Heart right ventricle (tissue), 16 donors: ENCODE results near the gene ASPN. TPM values are rescaled to one million over a fixed set of nuclear protein-coding genes. Genes with fewer than 3 reads are reported as not detected.

Experiments
- ATAC-seq, 8 donors: fragments of 200-7000 bp; cut with Tn5 transposase; one replicate each; pipeline ENCODE4 v1.9.1; 2020; ENCODE audit warnings: mild to moderate bottlenecking in 8 of 8, moderate library complexity in 8 of 8, moderate number of reproducible peaks in 1 of 8
- DNase-seq, 2 donors: peaks; one replicate each; pipeline ENCODE4 v3.0.0-alpha.2; 2020
- H3K27ac ChIP-seq, 10 donors: fragments of 200-600 bp; sonication (generic) in 2 of 10; one replicate each; pipeline versions ENCODE4 v1.5.0 to v1.8.0; 2020 to 2022; ENCODE audit warnings: mild to moderate bottlenecking in 3 of 10
- H3K27me3 ChIP-seq, 7 donors: fragments of 200-600 bp; one replicate each; pipeline ENCODE4 v1.8.0; 2021 to 2022; ENCODE audit warnings: mild to moderate bottlenecking in 2 of 7
- H3K36me3 ChIP-seq, 9 donors: fragments of 200-600 bp; sonication (generic) in 1 of 9; one replicate each; pipeline versions ENCODE4 v1.5.0 to v1.8.0; 2020 to 2022; ENCODE audit warnings: mild to moderate bottlenecking in 2 of 9
- H3K4me1 ChIP-seq, 9 donors: fragments of 200-600 bp; sonication (generic) in 1 of 9; one replicate each; pipeline versions ENCODE4 v1.5.0 to v1.8.0; 2020 to 2022; ENCODE audit warnings: mild to moderate bottlenecking in 4 of 9
- H3K4me3 ChIP-seq, 10 donors: fragments of 200-600 bp; sonication (generic) in 2 of 10; one replicate each; pipeline versions ENCODE4 v1.5.0 to v1.8.0; 2020 to 2022; ENCODE audit warnings: mild to moderate bottlenecking in 7 of 10, moderate library complexity in 2 of 10
- H3K9me3 ChIP-seq, 11 donors: fragments of 200-600 bp in 10 of 11; sonication (generic) in 2 of 11; one replicate each; pipeline versions ENCODE4 v1.5.0 to v1.8.0; 2013 to 2022; ENCODE audit warnings: mild to moderate bottlenecking in 2 of 11, control low read depth in 1 of 11, moderate library complexity in 1 of 11
- CTCF ChIP-seq, 9 donors: fragments of 200-600 bp; sonication (generic) in 2 of 9; IDR thresholded peaks; one replicate each; pipeline versions ENCODE4 v1.5.0 to v1.8.0; 2021 to 2022; ENCODE audit warnings: antibody characterized with exemption in 9 of 9, mild to moderate bottlenecking in 5 of 9, moderate library complexity in 1 of 9
- WGBS, 2 donors: extraction: QIAGEN DNeasy Blood & Tissue Kit; methylation state at CpG; one replicate each; pipeline ENCODE4 v1.1.7; 2013; ENCODE audit warnings: inconsistent platforms in 1 of 2; 5-methylcytosine and 5-hydroxymethylcytosine counted together
- intact Hi-C, 10 donors: fragments of 100-400 bp; cut with DNase I; formaldehyde crosslinking; loops; one replicate each; pipeline versions ENCODE4 v1.11.1 to v1.14.2; 2022
- polyA plus RNA-seq, 2 donors: library from polyadenylated mRNA; stranded (reverse); fragments of 200-250 nt; gene quantifications; one replicate each; pipeline ENCODE4 v1.2.3, GENCODE V29; 2013
- total RNA-seq, 10 donors: library from RNA; stranded (reverse); fragmentation: NEBNext Ultra II Directional in 3 of 10; extraction: Animal tissue kit (Norgen Biotek cat#: 25700) in 3 of 10; gene quantifications; one replicate each; pipeline versions ENCODE4 v1.2.1 to v1.2.4, GENCODE V29; 2021 to 2023
- donor health status: Arrhythmogenic right ventricular cardiomyopathy.
- donor health status: ischemic (EF 13 %, LVEDD 7.1; RV severe dilation, severe dysfunction).
- donor health status: healthy with polysubstance abuse.
- donor health status: DM: no; HTN: yes; CAD: no.
- donor health status: DM: no; HTN: no; CAD: no.
- donor health status: ischemic (EF 25% LVEDD 6.9; RV normal size, moderate dysfunction).
- donor health status: ischemic (EF 25% LVEDD 5.7; RV mildly dilated, moderate dysfunction).
- donor health status: healthy.
- donor health status: DM: yes; HTN: yes; CAD: no.
- donor health status: Ischemic cardiomyopathy.
- donor health status: ischemic (EF 35%, LVEDD 5.7; RV mildly dilated, moderate dysfunction).
- donor health status: nonischemic (EF 11% LVEDD 7.7; RV severe dilation, severe dysfunction).
- donor health status: DM: yes; HTN: yes; CAD: no.
- donor health status: PGD.
- donor health status: ischemic (EF 29% LVEDD 5.4; RV normal size, mild dysfunction).
- donor health status: nonischemic (EF 23%, LVEDD 6.1; RV moderate dilation, normal function).

Gene ASPN
- total and polyA plus RNA-seq, 12 donors: 2.3 to 29.6 (median 16.9) TPM

GRCh38 chr9:92440751-92441046 is 41.6 kb downstream of the ASPN start:
- Histone ChIP-seq H3K27ac (peak overlapping the region in 1 of 10 donors; percentile 43), H3K36me3 (no peaks in the 10 kb centered on the region), H3K9me3 (no peaks in the 10 kb centered on the region), H3K27me3 (no peaks in the 10 kb centered on the region), H3K4me3 (no peak overlapping the region), H3K4me1 (no peaks in the 10 kb centered on the region)
- intact Hi-C loops: loop anchor here in 2 of 10 donors (10.0 kb wide), 3 partner anchors 96 to 194 kb away; no protein-coding TSS in a partner anchor
- WGBS, 2 donors: 92% methylated on average over 6 of the region's 6 CpGs
- DNase-seq: no peak
- no peak for ATAC-seq
- no peak for TF ChIP-seq CTCF (IDR thresholded peaks at IDR 0.05)

GRCh38 chr9:92439921-92440750 is 42.2 kb downstream of the ASPN start:
- no peaks in the 10 kb centered on the region for H3K27me3 ChIP-seq
- H3K27ac ChIP-seq: peak overlapping the region in 1 of 10 donors; percentile 43
- WGBS, 2 donors: 89 to 95% methylated on average over 5 of the region's 5 CpGs
- H3K4me3 ChIP-seq: no peak overlapping the region
- intact Hi-C loops: loop anchor here in 5 of 10 donors (2.0 to 10.0 kb wide), 8 partner anchors 45 to 305 kb away; partner anchors contain the start of gene ASPN (in 1 of the 5)
- DNase-seq: no peak
- H3K36me3 ChIP-seq: no peaks in the 10 kb centered on the region
- ATAC-seq: no peak
- no peak for TF ChIP-seq CTCF (IDR thresholded peaks at IDR 0.05)
- H3K9me3 ChIP-seq: no peaks in the 10 kb centered on the region
- H3K4me1 ChIP-seq: no peaks in the 10 kb centered on the region

GRCh38 chr9:92438900-92439526 is 43.3 kb downstream of the ASPN start:
- TF ChIP-seq CTCF (IDR thresholded peaks at IDR 0.05): peak in 7 of 9 donors; percentile 27 to 60 (median 48)
- Histone ChIP-seq H3K4me3 (no peak overlapping the region), H3K27me3 (no peaks in the 10 kb centered on the region), H3K9me3 (no peaks in the 10 kb centered on the region), H3K4me1 (no peaks in the 10 kb centered on the region), H3K36me3 (no peaks in the 10 kb centered on the region), H3K27ac (no peak overlapping the region)
- intact Hi-C loops: loop anchor here in 3 of 10 donors (2.0 to 10.0 kb wide), 6 partner anchors 46 to 304 kb away; partner anchors contain the start of gene ASPN (in 1 of the 3)
- ATAC-seq (no peak), DNase-seq (no peak)
- WGBS, 2 donors: 78 to 85% methylated on average over 5 of the region's 5 CpGs

- no peak overlapping the region for H3K4me3 ChIP-seq
- no peaks in the 10 kb centered on the region for H3K4me1 ChIP-seq
- DNase-seq: no peak
- no peaks in the 10 kb centered on the region for H3K9me3 ChIP-seq
- no peak for ATAC-seq
- WGBS, 2 donors: 89 to 98% methylated on average over 1 of the region's 1 CpG
- H3K27me3 ChIP-seq: no peaks in the 10 kb centered on the region
- H3K27ac ChIP-seq: no peak overlapping the region
- intact Hi-C loops: loop anchor here in 3 of 10 donors (5.0 to 10.0 kb wide), 5 partner anchors 50 to 300 kb away; partner anchors contain the start of gene ASPN (in 1 of the 3)
- no peak for TF ChIP-seq CTCF (IDR thresholded peaks at IDR 0.05)
- no peaks in the 10 kb centered on the region for H3K36me3 ChIP-seq
Measured at GRCh38 chr9:92435263-92435662, 47.0 kb downstream of the ASPN start.
